GM18909 (cell line): ENCODE results near the gene NOMO2.
"Not testable (repeated sequence)": the region's sequence is repeated elsewhere in the genome, so short reads cannot be mapped to it uniquely, and the experiment has no call there.

Experiments
- ATAC-seq: cut with Tn5 transposase; IDR thresholded peaks from one replicate; pipeline ENCODE4 v1.9.1; 2021; ENCODE audit warnings: mild to moderate bottlenecking; ENCODE audit not compliant: unreplicated experiment, poor library complexity

The NOMO2 gene

GRCh38 chr16:18579261-18579660, 17.4 kb upstream of the NOMO2 start:
- ATAC-seq: not testable (repeated sequence)

- not testable (repeated sequence) for ATAC-seq
These were observed 16.0 kb upstream of the NOMO2 start for GRCh38 chr16:18577942-18578341.

DNA sequence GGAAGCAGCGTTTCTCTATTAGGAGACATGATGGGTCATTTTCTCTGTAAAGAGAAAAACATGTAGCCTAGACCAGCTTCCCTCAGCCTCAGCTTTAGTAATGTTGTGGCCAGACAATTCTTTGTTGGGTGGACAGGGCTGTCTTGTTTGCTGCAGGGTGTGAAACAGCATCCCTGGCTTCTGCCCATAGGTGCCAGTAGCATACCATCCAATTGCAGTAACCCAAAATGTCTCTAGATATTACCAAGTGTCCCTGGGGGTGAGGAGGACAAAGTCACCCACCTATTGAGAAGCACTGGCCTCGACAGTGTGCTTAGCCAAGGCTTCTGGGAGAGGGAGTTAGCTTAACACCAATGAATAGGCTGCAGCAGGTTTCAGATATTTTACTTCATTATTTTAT, 14.0 kb upstream of the NOMO2 start:
- not testable (repeated sequence) for ATAC-seq

GRCh38 chr16:18575298-18575917, 13.5 kb upstream of the NOMO2 start:
- ATAC-seq: not testable (repeated sequence)

DNA sequence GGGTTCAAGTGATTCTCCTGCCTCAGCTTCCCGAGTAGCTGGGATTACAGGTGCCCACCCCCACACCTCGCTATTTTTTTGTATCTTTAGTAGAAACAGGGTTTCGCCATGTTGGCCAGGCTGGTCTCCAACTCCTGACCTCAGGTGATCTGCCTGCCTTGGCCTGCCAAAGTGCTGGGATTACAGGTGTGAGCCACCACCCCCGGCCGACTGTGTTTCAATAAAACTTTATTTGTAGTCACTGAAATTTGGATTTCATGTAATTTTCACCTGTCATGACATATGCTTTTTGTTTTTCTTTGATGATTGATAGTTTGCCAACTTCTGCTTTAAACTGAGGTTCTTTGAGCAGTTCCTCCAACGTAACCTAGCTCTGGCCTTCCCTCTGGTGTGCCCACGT, 12.0 kb upstream of the NOMO2 start:
- not testable (repeated sequence) for ATAC-seq

- ATAC-seq: not testable (repeated sequence)
These were observed 11.1 kb upstream of the NOMO2 start for GRCh38 chr16:18572973-18573372.

GRCh38 chr16:18571307-18571850, 9.5 kb upstream of the NOMO2 start:
- not testable (repeated sequence) for ATAC-seq

- ATAC-seq: not testable (repeated sequence)
These were observed 8.8 kb upstream of the NOMO2 start for GRCh38 chr16:18570529-18571306.

- not testable (repeated sequence) for ATAC-seq
These were observed 1.3 kb downstream of the NOMO2 start for GRCh38 chr16:18560416-18561220.

GRCh38 chr16:18553671-18554070, 8.2 kb downstream of the NOMO2 start:
- ATAC-seq: not testable (repeated sequence)

- not testable (repeated sequence) for ATAC-seq
These were observed 14.5 kb downstream of the NOMO2 start for GRCh38 chr16:18547382-18547781.

GRCh38 chr16:18546853-18547252, 15.0 kb downstream of the NOMO2 start:
- ATAC-seq: not testable (repeated sequence)

DNA sequence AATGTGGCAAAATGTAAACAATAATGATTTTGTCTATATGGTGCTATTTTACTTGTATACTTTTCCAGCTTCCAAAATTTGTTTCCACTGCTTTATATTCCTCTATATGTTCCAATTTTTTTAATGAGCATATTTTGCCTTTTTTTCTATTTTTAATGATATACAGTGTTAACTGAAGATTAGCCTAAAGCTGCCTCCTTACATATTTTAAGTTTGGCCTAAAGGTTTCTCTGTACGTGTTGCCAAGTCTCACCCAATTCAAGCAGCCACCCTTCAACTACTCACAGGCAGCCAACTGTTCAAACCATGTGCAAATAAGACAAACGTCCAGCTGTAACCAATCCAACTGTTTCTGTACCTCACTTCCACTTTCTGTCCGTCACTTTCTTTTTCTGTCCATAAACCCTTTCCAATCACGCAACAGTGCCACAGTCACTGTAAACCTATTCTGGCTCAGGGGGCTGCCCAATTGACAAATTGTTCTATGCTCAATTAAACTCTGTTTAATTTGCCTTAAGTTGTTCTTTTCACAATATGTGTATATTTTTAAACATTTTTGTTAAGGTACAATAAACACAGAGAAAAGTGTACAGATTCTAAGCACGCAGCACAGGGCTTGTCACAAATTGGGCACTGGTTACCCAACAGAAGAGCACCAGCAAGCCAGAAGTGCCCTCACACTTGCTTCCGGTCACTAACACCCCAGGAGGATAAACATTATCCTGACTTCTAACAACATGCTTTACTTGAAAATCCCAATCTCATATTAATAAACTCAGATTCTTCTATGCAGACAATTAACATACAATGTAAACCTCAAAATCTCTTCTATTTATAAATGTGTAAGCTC, 17.4 kb downstream of the NOMO2 start:
- not testable (repeated sequence) for ATAC-seq

DNA sequence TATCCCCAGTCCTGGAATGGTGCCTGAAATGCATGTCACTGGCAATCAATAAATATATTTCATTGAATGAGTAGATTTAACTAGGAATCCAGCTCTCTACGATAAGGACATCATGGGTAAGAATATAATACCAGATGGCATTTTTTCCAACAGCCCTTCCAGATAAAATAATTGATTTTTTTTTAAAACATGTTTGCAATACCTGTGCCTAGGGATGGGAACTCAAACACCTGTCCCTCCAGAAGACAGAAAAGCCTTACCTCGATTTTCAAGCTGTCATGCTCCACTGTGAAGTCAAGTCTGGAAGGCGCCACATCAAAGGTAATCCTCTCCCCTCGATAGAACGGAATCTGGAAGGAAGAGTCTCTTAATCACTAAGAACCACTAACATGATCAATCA, 20.0 kb downstream of the NOMO2 start:
- not testable (repeated sequence) for ATAC-seq

DNA sequence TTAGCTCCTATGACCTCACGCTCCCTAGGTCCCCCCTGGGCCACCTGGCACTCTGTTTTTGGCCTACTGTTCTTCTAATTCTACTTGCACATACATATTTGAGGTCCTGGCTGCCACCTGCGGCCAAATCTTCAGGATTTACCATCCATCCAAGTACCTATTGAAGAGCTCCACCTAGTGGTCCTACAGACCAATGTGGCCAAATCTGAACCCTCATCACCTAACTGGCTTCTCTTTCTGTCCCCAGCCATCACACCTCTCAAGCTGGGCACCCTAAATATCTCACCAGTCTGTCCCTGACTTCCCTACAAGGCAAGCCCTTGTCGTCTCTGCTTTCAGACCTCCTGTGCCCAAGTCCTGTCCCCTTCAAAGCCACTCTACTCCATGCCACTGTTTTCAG, 24.9 kb downstream of the NOMO2 start:
- ATAC-seq: not testable (repeated sequence)

DNA sequence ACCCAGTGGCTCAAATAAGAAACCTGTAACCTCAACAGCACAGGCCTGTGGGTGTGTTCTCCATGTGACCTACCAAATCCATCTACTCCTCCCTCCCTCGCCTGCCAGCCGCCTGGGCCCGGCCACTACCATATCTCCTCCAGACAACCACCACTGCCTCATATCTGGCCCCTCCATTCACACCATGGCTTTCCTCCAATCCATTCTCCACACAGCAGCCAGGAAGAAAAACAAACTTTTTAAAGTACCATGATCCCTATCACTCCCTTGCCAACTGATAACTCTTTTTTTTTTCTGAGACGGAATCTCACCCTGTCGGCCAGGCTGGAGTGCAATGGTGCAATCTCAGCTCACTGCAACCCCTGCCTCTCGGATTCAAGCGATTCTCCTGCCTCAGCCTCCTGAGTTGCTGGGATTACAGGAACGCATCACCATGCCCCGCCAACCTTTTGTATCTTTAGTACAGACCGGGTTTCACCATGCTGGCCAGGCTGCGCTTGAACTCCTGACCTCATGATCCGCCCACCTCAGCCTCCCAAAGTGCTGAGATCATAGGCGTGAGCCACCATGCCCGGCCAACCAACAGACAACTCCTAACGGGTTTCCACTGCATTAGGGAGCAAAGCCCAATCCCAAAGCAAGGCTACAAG, 26.3 kb downstream of the NOMO2 start:
- not testable (repeated sequence) for ATAC-seq

- not testable (repeated sequence) for ATAC-seq
These were observed 27.6 kb downstream of the NOMO2 start for GRCh38 chr16:18534308-18534707.

- ATAC-seq: not testable (repeated sequence)
These were observed 30.6 kb downstream of the NOMO2 start for GRCh38 chr16:18531323-18531722.

DNA sequence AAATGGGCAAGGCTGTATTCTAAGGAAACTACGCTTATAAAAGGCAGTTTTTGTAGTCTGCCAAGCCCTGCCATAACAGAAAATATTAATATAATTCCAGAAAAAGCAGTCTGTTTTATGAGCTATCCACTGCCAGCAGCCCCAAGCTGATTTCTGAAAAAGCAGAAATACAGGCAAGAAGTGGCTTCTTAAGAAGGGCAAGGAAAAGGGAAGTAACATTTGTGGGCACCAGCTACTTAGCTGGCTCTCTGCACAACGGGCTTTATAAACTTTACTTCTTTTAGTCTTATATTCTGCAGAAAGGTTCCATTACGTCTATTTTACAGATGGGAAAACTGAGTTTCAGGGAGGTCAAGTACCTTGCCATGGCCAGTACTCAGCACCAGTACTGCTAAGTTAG, 31.6 kb downstream of the NOMO2 start:
- ATAC-seq: not testable (repeated sequence)
